HG03442 (cell line): ENCODE data around the gene MTA3.
"Not testable (repeated sequence)": the region's sequence is repeated elsewhere in the genome, so short reads cannot be mapped to it uniquely, and the experiment has no call there.

Experiments
- ATAC-seq: cut with Tn5 transposase; IDR thresholded peaks from one replicate; pipeline ENCODE4 v1.9.1; 2021; ENCODE audit warnings: mild to moderate bottlenecking, moderate library complexity; ENCODE audit not compliant: unreplicated experiment

The MTA3 gene

DNA sequence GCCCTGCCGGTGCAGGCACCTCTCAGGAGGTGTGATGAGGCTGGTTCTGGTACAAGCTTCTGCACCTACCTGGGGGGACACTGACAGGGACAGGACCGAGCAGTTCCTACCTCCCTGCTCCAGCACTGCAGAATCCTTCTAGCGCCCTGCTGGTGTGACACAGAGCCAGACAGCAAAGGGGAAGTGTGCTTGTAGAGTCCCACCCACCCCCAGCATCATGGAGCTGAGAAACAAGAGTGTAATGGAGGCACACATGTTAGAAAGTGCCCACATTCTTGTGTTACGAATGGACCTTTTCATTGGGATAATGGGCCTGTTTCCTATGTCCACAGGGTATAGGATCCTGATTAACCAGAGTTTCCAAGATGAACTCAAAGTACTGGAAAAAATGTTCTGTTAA is 157.2 kb downstream of the MTA3 start:
- no peak for ATAC-seq

- ATAC-seq = no peak
These were observed 158.2 kb downstream of the MTA3 start for GRCh38 chr2:42726680-42727079.

- ATAC-seq = not testable (repeated sequence)
These were observed 162.9 kb downstream of the MTA3 start for GRCh38 chr2:42731316-42731715.

DNA sequence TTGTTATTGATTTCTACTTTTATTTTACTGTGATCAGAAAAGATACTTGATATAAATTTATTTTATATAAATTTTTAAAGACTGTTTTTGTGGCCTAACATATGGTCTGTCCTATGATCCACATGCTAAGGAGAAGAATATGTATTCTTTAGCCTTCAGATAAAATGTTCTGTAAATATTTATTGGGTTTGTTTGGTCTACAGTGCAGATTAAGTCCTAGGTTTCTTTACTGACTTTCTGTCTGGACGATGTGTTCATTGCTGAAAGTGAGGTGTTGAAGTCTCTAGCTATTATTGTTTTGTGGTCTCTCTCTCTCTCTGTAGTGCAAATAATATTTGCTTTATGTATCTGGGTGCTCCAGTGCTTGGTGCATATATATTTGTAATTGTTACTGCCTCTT is 165.4 kb downstream of the MTA3 start:
- ATAC-seq = no peak

DNA sequence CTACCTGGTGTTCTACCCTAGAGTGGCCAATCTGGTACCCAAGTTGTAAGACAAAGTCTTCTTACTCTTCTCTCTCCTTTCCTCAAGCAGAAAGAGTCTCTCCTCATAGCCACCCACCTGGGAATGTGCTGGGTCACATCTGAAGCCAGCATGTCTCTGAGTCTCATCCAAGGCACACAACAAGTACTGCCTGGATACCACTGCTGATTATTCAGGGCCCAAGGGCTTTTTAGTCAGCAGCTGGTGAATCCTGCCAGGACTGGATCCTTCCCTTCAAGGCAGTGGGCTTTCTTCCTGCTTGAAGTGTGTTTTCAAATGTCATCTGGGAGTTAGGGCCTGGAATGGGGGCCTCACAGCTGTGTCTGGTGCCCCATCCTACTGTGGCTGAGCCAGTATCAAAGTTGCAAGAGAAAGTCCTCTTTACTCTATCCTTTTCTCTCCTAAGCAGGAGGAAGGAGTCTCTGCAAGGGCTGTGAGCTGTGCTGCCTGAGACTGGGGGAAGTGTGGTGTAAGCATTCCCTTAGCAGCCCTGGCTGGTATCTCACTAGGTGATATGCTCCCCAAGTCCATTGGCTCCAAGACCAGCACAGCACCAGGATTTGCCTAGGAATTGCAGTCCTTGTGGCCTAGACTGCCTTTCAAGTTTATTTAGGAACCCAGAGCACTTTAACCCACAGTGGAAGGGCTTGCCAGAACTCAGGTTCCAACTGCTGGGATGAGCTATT is 168.3 kb downstream of the MTA3 start:
- no peak for ATAC-seq

- ATAC-seq = no peak
These were observed 172.7 kb downstream of the MTA3 start for GRCh38 chr2:42741140-42741539.

DNA sequence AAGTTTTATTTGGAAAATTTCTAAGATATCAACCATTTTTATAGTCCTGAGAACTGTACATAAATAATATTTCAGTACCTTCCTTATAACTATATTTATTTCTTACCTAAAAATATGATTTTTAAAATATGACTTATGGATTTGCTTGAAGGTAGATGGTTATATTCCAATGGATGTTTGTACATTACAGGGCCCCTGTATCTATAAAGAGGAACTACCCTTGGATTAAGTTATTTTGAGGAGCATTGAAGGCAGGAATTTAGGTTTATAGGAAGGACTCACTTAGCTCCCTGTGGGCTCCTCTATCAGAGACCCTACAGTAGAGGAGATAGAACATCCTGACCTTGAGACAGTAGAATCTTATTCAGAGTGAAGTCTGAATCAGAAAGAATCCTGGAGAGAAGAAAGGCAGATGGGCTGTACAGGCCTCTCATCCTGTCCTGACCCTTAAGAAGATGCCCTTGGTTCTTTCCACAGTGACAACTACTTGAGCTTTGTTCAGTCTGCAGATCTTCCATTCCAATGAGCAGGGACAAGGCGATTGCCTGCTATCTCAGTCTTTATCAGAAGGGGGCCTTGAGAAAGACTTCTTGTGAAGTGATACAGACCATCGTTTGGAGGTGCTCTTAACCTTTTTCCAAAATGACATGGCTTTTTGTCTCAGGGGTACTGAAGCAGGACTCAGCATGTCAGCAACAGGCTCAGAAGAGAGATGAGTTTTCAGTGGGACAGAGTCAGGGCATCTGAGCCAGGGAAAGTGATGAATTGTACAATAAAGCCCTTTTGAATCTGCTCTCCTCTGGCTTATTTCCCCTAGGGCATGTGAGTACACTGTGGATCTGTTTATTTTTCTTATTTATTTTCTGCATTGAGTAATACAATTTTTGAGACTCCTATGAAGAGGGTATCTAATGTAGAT is 174.6 kb downstream of the MTA3 start:
- ATAC-seq = no peak

GRCh38 chr2:42743659-42743990 is 175.2 kb downstream of the MTA3 start:
- no peak for ATAC-seq

- ATAC-seq = no peak
These were observed 176.2 kb downstream of the MTA3 start for GRCh38 chr2:42744545-42745082.

DNA sequence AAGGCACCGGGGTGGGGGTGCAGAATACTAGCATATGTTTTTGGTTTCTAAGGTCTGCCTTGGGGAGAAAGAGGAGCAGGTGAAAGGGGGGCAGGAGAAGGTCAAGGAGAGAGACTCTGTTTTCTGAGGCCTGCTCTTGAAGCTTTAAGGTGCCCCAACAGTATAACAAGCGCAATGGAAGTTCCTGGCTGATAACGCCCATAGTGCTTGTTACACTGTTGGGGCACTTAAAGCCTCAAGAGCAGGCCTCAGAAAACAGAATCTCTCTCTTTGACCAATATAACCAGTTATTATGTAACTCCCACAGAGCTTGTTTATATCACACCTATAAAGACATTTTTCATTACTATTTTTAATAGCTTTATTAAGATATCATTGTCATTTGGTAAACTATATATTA is 179.0 kb downstream of the MTA3 start:
- no peak for ATAC-seq

DNA sequence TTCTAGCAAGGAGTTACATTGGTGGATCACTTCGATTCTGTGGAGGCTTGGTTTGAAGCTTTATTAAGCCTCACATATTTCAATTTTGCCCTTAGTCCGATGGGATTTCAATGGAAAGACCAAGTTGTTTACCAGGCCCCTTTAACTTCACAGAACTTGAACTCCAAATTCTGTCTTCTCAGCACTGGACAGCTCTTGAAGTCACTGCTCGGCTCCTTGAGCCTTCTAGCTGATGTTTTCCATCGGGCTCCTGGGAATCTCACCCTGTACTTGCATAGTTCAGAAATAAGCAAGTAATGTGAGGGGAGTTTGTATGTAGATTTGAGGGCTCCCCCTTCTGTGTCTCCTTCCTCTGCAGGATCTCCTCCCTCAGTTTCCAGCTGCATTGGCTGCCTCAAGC is 180.4 kb downstream of the MTA3 start:
- ATAC-seq = no peak

DNA sequence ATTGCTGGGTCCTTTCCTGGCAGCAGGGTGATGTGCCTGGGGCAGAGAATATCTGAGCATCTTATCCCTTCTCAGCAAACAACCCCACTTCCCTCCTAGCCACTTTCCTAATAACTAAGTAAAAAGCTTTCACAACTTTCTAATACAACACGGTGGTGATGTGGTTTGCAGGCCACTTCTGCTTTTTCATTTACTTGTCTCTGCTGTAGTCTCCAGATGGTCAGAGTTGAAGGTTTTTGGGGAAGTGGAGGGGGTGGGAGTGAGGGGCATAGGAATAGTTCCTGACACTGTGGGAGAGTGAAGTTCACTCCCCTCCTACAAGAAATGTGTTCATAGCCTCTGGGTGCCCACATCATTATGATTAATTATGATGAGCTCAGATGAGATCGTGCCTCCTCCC is 183.9 kb downstream of the MTA3 start:
- ATAC-seq = peak; percentile 59

GRCh38 chr2:42752816-42753813 is 184.7 kb downstream of the MTA3 start:
- ATAC-seq = no peak

DNA sequence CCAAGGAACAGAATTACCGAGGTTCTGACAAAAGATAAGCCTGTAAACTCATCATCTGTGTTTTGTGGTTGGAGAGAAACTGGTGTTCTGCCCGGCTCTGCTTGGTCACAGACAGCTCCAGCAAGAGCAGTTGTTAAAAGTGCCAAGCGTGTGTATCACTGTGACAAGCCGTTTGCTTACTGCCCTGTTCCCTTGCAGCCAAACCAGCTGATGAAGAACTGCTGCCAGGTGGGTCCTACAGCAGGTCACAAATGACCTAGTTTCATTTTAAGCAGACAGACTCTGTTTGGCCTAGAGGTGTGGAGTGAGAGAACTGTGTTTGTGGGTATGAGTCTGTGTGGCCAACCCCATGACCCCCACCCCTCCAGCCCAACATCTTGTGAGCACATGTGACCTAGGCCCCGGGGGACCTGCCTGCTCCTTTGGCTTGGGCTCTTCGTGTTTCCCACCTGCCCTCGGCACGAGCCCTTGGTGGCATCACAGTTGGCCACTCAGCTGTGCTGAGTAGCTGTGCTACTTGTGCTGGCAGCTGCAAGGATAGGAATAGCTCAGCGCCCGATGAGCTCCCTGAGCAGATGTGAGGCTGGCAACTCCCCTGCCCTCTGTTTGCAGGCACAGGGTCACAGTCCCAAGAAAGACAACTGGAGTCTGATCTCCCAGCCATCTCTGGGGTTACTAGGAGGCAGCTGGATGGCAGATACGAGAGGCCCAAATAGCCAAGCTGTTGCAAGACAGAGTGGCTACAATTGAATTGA is 185.8 kb downstream of the MTA3 start:
- ATAC-seq = peak; percentile 61

DNA sequence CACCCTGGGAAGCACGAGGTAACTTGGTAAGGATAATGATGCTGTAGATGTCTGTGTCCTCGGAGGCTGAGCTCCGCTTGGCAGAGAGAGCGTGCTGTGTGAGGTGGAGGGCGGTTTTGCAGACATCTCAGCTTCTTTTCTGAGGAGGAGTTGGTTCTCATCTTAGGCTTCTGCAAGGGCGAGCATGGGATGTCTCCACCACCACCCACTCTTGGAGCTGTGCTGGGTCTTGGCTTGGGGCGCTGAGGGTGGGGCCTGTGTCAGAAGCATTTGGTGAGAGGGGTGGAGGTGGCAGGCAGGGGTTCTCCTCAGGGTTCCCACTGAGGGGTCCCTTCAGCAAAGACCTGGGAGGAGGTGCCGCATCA is 186.3 kb downstream of the MTA3 start:
- no peak for ATAC-seq

DNA sequence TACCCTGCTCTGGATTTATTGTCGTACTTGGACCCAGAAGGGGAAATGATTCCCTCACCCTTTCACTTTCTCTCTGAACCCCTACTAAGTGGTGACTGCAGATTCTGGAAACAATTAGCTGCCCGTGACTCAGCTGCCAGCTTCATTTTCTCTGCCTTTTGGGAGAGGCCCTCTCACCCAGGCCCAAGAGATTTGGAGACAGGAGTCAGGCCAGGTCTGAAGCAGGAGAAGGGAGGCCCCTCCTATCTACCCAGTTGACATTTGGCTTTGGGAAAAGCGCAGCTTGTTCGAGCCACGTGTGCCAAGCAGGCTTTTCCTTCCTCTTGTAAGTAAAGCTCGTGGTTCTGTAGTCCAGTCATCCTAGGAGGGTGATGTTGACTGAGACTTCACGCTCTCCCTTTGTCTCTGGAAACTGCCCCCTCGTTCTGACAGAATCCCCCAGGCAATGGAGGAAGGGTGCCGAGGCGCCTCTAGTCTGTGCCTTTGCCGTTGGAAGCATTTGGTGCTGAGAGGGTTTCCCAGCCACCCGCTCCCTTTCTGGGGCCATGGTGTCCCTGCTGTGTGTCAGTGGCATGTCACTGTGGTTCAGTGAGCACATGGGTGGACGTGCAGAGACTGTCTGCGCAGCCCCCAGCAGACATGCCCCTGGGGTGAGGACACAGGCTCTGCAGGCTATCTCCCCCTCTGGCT is 186.9 kb downstream of the MTA3 start:
- ATAC-seq = no peak

- no peak for ATAC-seq
These were observed 187.8 kb downstream of the MTA3 start for GRCh38 chr2:42756150-42756775.

GRCh38 chr2:42756966-42757513 is 188.6 kb downstream of the MTA3 start:
- ATAC-seq = no peak
